Hematopoietic multipotent progenitor cell (in vitro differentiated cells): Measurements from ENCODE around the gene CGB8. TPM values are rescaled to one million over a fixed set of nuclear protein-coding genes. Genes with fewer than 3 reads are reported as not detected.
A peak's percentile ranks its signal among the peaks of the same experiment; 100 is the strongest.
"Not testable (repeated sequence)": the region's sequence is repeated elsewhere in the genome, so short reads cannot be mapped to it uniquely, and the experiment has no call there.

ENCODE experiments used
- DNase-seq, 3 donors: peaks; one replicate each; pipeline ENCODE4 v3.0.0-alpha.2; 2011 to 2015; ENCODE audit warnings: low read depth in 2 of 3, low spot score in 2 of 3
- total RNA-seq: library from RNA; depleted of rRNA; stranded (reverse); fragments of >200 nt; gene quantifications from one replicate; pipeline ENCODE4 v1.2.3, GENCODE V29; 2012

Gene CGB8
- total RNA-seq = not detected

DNA sequence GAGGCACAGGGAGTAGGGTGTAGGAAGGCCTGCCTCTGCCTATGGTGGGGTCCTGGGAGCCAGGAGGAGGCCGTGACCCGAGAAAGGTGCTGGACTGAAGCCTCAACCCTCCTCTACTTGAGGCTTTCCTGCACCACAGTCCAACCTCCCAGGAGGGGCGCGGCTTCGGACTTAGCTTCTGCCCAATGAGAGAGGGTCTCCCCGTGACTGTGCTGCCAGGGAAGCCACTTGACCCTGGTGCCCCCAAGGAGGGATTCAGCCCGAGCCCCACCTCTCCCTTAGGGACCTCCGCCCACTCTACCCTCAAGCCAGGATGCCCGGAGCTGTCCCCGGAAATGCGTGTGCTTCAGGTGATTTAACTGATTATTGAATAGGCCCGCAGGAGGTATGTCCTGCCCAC lies at the start of gene CGB8:
CGB8 (minus strand) TSS at position 101 of the 400 bp plus-strand sequence. CDS start 372 bp downstream, outside the sequence.
- not testable (repeated sequence) for DNase-seq

DNA sequence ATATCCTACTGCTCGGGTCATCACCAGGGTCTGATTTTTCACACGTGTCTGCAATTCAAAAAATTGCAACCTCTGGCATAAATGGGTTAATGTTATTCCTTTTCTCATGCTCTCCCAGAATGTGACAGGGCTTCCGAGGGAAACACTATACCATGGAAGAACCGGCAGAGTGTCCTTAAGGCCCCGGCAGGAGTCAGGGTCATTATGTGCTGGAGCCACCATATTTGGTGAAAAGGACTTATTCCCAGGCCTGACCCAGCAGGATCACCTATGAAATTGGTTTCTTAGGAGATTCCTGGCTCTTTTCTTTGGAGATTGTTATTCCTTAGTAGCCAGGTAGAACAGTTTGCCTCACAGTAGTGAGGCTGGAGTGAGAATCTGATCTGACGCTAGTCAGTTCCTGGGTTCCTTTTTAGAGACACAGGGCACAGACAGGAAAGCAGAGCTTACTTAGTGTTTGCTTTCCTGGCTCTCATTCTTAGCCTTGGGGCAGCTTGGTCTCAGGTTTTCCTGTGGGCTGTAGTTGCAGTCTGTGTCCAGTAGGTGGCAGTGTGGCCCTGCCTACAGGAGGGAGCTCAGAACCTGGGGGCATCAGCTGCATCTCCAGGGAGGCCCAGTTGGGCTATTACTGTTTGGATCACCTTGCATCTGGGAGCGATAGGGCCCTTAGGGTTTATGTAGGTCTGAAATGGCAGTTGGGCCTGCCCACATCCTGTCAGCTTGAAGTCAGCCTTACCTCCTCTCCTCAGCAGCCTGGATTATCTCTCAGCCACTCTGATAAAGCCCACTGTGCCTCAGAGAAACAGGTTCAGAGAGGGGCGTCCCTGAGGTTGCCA lies 48.8 kb upstream of the CGB8 start:
- peak; percentile 64 to 86 (median 69) for DNase-seq

- no peak for DNase-seq
Measured at GRCh38 chr19:49094505-49095482, 45.9 kb upstream of the CGB8 start.

DNA sequence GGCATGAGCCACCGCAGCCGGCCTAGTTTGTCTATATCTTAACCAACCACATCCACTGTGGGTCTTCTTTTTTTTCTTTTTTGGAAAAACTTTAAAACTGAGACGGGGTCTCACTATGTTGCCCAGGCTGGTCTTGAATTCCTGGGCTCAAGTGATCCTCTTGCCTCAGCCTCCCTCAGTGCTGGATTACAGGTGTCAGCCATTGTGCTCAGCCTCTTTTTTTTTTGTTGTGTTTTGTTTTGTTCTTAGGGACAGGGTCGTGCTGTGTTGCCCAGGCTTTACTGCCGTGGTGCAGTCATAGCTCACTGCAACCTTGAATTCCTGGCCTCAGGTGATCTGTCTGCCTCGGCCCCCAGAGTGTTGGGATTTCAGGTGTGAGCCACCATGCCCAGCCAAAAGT lies 43.8 kb upstream of the CGB8 start:
- DNase-seq = no peak

DNA sequence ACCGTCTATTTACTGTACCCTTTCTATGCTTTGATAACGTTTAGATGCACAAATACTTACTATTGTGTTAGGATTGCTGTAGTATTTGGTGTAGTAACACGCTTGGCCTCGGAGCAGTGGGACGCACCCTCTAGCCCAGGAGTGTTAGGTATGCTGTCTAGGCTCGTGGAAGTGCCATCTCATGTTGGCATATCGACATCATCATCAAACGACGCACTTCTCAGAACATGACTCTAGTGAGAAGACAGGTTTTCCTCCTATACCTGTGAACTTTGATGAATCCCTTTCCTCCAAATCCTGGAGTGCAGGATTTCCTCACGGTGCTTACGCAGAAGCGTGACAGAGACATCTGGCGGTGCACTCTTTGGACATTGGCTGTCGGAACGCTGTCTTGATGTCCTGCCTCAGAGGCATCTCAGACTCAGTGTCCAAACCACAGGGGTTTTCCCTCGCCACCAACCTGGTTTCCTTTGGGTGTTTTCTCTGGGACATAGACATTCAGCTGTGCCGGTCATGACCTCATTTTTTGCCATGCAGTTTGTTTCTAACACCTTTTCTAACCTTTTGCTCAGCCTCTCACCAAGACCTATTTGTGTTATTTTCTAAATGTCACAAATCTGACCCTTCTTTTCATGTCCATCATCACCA lies 42.6 kb upstream of the CGB8 start:
- no peak for DNase-seq

GRCh38 chr19:49086296-49086695 lies 37.4 kb upstream of the CGB8 start:
- DNase-seq = no peak

- DNase-seq = no peak
Measured at GRCh38 chr19:49085868-49086232, 36.9 kb upstream of the CGB8 start.

- DNase-seq = peak; percentile 99 to 100 (median 100)
Measured at GRCh38 chr19:49085020-49085867, 36.3 kb upstream of the CGB8 start, which contains the start of gene SNRNP70. Gene SNRNP70 (plus strand): TSS chr19:49085451. CDS start chr19:49086415, 964 bp downstream.

DNA sequence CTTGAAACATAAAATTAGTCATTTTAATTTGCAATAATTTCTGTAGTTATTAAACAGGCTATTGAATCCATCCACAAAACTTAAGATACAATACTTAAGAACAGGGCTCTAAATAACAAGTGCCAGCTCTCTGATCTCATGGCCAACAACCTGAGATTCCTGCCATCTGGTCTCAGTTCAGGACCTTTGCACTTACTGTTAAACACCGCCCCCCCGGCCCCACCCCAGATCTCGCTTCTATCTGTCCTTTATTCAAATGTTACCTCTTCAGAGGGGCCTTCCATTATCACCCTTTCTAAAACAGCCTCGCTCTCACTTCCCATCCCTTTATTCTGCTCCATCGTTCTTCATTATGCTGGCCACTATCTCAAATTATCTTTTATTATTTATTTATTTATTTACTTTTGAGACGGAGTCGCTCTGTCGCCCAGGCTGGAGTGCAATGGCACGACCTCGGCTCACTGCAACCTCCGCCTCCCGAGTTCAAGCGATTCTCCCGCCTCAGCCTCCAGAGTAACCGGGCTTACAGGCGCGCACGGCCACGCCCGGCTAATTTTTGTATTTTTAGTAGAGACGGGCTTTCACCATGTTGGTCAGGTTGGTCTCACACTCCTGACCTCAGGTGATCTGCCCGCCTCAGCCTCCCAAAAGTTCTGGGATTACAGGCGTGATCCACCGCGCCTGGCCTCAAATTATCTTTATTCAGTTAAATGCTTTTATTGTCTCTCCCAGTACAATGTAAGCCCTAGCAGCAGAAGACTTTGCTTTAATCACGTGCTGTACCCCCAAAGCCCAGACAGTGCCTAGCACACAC lies 35.5 kb upstream of the CGB8 start:
- DNase-seq = no peak

DNA sequence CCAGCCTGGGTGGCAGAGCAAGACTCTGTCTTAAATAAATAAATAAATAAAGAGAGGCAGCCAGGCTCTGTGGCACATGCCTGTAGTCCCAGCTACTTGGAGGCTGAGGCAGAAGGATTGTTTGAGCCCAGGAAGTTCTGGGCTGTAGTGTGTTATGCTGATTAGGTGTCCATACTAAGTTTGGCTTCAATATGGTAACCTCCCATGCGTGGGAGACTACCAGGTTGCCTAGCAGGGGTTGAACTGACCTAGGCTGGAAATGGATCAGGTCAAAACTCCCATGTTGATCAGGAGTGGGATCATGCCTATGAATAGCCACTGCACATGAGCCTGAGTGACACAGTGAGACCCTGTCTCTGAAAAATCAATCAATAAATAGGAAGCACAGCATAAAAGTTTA lies 32.4 kb upstream of the CGB8 start:
- no peak for DNase-seq

DNA sequence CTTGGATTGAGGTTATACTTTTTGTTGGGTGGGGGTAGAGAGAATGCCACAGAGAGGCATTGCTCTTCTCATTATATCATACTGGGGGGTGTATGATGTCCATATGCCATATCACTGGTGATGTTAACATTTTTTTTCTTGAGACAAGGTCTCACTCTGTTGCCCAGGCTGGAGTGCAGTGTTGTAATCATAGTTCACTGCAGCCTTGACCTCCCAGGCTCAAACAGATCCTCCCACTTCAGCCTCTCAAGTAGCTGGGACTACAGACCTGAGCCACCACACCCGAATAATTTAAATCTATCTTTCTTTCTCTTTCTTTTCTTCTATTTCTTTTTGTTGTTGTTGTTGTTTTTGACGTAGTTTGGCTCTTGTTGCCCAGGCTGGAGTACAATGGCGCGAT lies 31.5 kb upstream of the CGB8 start:
- DNase-seq = no peak

- DNase-seq = not testable (repeated sequence)
Measured at GRCh38 chr19:49074869-49075268, 26.0 kb upstream of the CGB8 start.

- no peak for DNase-seq
Measured at GRCh38 chr19:49073514-49074378, 24.8 kb upstream of the CGB8 start.

GRCh38 chr19:49071860-49072547 lies 23.1 kb upstream of the CGB8 start:
- peak in 1 of 3 donors; percentile 25 for DNase-seq

- no peak for DNase-seq
Measured at GRCh38 chr19:49070416-49070815, 21.5 kb upstream of the CGB8 start.

DNA sequence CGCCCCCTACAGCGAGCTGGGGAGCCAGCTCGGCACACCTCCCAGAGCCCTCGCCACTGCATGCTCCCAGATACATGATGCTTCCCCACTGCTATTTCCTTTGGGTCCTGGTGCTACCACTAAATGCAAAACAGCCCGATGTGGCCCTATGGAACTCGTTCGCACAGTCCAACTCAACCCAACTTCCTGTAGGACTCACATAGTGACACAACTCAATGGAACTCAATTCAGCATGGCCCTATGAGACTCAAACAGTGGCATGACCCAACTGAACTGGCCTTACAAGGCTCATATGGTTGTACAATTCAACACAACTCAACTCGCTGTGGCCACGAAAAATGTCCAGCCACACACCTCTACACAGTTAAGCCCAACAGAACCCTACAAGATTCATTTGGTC lies 20.1 kb upstream of the CGB8 start:
- no peak for DNase-seq

GRCh38 chr19:49067554-49067953 lies 18.6 kb upstream of the CGB8 start:
- DNase-seq = no peak
